ENCODE results near the gene ACIN1. TPM values are rescaled to one million over a fixed set of nuclear protein-coding genes. Genes with fewer than 3 reads are reported as not detected.

ACIN1 gene
- total RNA-seq, 1 donor from 2014 or later, result 103 TPM

DNA sequence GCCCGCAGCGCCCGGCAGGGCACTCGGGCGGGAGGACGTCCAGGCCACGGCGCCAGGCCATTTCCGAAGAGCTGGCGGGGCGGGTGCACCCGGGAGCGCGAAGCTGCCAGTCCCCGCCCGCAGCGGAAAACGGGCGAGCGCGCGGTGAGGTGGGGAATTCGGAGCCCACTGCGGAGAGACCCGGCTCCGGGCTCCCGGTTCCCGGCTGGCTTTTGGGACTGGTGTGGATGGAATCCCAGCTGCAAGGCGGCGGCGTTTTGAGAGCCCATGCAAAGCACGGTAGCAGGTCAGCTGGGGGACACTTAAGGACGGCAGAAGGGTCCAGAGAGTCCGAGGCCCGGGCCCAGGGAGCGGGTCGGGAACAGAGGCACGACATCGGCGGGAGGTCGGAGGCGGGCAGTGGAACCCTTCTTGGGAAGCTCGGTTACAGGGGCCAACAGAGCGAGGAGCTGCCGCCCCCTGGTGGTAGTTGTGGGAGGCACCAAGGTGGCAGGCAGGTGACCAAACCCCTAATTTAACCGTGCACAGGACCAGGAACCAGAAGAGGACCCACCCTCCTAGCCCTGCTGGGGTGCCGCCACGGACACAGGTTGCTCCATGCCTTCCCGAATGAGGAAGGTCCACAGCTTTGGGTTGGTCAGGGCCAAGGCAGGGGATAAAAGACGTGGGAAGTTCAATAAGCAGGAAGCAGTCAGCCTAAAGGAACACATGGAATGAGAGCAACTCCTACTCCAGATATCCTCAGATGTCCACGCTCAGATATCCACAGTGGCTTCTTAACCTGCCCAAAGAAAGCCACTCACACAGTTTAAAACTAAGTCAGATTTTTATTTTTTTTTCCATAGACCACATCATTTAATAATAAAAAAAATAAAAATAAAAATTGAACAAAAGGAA is 36.9 kb downstream of the ACIN1 start:
- peak; percentile 64 for DNase-seq (ENCODE audit: low read depth)

DNA sequence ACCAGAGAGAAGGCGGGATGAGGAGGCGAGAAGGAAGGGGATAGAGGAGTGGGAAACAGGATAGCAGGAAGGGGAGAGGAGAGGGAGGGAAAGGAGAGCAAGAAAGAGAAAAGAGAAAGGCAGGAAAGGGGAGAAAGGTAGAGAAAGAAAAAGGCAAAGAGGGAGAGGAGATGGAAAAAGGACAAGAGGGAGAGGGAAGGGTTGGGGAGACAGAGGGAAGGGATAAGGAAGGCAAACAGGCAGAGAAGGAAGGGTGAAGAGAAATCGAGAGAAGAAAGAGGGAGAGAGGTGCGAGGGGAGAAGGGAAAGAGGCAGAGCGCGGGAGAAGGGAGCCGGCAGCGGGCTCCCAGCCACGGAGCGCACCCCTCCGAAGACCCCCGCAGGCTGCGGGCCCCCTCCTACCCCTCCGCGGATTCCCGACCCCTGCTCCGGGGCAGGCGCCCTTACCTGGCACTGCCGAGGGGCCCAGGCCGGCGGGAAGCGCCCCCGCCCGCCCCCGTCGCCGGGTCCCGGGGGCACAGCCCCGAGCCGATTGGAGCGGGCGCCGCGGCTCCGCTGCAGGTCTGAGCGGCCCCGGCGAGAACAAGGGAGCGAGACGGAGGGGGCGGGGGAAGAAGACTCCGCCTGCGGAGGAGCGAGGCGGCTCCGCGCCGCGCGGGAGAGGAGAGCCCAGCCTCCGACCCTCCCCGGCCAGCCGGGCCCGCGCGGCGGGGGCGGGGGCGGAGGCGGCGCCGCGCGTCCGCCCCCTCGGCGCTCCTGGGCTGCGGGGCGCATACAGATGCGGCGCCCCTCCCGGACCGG is 37.8 kb downstream of the ACIN1 start, which contains the start of gene CDH24:
TSS of gene CDH24 (minus strand) at position 565 of the 801 bp plus-strand sequence. CDS start 1,787 bp downstream, outside the sequence.
- peak; percentile 16 for DNase-seq (ENCODE audit: low read depth)

DNA sequence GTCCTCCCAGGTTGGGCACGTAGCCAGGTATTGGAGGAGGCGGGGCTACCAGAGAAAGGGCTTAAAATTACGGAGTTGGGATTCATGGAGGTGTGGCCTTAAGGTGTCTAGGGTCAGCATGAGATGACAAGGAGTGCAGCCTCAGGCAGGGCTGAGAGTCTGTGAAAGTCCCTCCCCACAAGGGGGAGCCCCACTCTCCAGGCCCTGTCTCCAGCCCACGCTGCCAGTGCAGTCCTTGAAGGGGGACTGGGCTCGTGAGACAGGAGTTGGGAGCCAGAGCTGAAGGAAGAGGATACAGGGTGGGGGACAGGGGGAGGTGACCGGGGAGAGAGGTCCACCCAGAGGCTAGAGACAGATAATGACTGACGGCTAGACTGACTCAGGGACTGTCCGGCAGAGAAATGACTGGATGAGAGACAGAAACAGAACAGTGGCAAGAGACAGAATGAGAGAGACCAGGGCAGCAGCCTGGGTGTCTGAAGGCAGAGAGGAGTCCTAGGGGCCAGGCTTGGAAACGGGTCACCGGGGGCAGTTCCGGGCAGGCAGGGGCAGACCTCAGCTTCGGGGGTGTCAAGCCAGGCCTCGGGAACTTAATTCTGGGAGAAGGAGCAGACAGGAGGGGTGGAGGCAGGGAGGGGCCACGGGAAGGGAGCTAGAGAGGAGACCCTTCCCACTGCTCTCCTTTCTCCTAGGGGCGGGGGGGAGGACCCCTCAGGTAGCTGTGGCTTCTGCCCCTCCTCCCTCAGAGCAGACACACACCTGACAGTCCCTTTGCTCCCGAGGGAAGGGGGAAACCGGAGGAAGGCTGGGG is 38.6 kb downstream of the ACIN1 start:
- DNase-seq (ENCODE audit: low read depth), result peak; percentile 47

DNA sequence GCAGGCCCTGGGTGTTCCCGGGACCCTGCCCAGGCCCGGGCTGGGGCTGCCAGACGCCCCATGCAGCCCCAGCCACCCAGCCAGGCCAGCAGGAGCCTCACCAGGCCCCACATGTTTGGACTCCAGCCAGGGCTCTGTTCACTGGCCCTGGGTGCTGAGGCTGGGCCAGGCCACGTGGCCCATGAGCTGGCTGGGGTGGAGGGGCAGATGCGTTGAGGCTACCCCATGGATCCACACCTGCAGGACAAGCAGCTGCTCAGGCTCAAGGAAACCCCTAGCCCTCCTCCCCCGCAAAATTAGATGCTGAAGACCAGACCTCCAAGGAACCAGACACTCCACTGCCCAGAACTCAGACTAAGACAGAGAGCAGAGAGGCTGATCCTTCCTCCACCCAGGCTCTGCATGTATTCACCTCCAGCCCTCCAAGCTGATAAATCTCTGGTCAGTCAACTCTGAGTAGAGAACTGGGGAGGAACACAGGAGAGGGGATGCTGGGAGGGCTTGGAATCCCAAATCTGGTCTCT is 39.3 kb downstream of the ACIN1 start:
- no peak for DNase-seq (ENCODE audit: low read depth)

DNA sequence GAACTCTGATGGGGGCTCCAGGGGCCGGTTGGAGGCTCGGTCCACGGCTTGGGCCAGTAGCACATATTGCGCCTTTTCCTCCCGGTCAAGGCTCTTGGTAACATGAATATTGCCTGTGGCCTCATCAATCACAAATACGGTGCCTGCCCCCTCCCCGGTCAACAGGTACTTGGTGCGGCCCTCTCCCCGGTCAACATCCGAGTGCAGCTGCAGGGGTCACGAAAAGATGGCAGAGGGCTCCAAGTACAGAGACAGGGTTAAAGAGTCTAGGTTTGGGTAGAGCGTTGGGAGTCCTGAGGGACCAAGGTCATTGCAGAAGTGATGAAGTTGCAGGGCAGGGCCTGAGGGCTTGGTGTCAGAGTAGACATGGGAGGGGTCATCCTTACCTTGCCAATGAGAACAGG is 39.8 kb downstream of the ACIN1 start:
- DNase-seq (ENCODE audit: low read depth), result no peak

DNA sequence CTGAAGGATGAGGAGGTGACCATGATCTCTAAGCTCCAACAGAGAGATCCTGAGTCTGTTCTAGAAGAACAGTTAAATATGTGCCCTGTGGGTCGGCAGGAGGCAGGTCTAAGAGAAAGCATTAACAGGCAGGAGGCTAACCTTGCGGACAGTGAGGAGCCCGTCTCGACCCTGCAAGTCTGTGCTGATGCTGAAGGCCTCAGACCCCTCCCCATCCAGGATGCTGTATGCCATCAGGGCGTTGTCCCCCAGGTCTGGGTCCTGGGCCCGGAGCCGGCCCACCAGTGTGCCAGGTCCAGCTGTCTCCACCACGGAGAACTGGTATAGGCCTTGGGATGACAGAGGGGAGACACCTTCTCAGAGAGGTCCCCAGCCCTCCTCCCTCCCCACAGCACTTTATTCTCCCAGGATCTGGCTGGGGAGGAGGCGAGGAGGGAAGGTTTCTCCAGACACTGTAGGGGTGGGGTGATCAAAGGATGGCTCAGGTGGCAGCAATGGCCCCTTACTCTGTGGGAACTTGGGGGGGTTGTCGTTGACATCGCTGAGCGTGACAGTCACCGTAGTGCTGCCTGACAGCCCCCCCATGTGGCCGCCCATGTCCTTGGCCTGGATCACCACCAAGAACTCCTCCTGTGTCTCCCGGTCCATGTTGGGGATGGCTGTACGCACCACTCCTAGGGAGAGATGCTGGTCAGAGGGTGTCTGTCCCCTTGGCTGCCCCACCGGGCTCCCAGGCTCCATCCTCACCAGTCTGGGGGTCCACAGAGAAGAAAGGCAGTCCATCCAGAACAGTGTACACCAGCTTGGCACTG is 40.7 kb downstream of the ACIN1 start:
- no peak for DNase-seq (ENCODE audit: low read depth)

DNA sequence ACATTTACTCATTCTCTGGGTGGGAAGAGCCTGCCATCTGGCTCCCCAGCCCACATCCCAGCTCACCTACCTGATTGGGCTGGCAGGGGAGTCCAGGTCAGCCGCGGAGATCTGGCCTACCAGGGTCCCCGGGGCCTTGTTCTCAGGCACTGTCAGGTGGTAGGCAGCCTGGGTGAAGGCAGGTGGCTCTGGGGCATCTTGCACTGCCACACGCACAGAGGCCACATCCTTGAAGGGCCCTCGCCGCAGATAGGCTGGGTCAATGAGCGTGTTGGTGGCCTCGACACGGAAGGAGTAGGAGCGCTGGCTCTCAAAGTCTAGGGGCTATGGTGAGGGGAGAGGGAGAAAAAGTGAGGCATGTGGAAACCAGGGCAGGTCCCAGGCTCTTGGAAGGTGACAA is 41.5 kb downstream of the ACIN1 start:
- DNase-seq (ENCODE audit: low read depth), result no peak

DNA sequence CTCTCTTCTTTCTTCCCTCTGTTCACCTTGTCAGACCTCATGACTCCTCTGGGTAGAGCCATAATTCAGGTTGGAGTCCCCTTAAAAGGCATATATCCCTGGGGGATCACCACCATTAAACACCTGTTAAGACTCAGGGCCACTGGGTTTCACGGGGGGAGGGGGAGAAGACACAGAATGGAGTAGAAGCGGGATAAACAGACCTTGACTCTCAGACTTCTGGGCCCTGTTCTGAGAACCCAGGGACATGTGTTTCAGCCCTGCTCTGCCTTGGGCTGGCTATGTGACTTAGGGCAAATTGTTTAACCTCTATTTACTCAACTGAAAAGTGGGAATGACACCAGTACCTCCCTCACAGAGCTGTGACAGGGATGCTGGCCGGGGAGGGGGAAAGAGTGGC is 42.3 kb downstream of the ACIN1 start:
- DNase-seq (ENCODE audit: low read depth), result no peak

DNA sequence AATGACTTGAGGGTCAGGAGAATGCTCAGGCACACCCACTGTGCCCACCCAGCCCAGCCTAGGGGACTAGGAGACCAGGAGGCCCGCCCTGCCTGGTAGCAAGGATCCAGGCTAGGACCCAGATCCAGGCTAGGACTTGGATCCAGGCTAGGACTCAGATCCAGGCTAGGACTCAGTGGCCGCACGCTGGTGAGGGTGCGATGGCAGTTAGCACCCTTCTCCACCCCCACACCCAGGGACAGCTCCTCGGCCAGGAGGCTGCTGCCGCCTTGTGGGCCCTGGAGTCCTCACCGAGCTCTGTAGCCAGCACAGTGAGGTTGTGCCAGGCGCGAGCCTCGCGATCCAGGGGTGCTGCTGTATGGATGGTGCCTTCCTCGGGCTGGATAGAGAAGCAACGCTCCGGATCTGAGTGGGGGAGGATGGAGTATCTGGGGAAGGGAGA is 42.7 kb downstream of the ACIN1 start:
- no peak for DNase-seq (ENCODE audit: low read depth)

DNA sequence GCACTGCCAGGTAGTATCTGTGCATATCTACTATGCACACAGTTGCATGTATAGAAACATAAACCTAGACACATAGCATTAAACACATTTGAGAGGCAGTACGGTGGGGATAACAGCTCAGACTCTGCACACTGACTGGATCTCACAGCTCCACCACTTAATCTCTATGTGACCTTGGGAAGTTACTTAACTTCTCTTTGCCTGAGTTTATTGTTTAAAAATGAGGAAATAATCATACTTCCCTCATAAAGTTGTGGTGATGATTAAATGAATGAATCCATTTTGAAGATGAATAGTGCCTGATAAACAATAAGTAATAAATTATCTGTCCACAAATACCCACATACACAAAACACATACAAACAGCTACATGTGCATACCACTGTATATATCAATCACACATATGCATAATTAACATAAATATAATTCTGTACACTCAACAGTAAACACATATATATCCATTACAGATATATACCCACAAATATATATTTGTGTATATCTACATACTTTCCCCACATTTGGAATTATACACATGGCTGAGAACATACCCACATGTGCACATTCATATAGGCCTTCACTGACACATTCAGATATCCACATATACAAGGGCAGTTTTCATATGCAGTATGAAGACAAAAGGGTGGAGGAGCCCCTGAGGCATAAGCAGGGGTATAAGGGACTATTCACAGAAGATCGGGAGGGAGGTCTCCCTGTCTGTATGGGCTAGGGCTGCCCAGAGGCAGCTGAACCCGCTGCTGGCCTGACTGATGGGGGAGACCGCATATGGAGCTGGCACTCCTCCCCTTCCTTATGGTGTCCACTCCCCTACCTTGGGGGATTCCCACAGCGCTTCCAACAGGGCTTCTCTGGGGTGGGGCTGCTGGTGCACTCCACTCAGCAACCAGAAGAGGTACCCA is 43.5 kb downstream of the ACIN1 start:
- DNase-seq (ENCODE audit: low read depth), result no peak

DNA sequence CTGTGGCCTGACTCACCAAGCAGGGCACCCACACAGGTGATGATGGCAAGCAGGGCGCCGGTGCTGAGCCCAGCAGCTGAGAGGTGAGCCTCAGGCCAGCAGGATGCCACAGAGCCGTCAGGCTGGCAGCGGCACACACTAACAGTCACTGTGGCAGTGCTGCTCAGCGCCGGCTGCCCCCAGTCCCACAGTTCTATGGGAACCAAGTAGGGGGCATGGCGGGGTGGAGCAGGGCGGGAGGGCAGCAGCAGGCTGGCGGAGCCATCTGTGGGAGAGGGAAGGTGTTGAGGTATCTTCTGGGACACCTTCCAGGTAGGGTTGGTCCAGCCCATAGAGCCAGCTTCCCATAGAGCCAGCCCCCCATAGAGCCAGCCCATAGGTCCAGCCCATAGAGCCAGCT is 45.9 kb downstream of the ACIN1 start:
- no peak for DNase-seq (ENCODE audit: low read depth)

DNA sequence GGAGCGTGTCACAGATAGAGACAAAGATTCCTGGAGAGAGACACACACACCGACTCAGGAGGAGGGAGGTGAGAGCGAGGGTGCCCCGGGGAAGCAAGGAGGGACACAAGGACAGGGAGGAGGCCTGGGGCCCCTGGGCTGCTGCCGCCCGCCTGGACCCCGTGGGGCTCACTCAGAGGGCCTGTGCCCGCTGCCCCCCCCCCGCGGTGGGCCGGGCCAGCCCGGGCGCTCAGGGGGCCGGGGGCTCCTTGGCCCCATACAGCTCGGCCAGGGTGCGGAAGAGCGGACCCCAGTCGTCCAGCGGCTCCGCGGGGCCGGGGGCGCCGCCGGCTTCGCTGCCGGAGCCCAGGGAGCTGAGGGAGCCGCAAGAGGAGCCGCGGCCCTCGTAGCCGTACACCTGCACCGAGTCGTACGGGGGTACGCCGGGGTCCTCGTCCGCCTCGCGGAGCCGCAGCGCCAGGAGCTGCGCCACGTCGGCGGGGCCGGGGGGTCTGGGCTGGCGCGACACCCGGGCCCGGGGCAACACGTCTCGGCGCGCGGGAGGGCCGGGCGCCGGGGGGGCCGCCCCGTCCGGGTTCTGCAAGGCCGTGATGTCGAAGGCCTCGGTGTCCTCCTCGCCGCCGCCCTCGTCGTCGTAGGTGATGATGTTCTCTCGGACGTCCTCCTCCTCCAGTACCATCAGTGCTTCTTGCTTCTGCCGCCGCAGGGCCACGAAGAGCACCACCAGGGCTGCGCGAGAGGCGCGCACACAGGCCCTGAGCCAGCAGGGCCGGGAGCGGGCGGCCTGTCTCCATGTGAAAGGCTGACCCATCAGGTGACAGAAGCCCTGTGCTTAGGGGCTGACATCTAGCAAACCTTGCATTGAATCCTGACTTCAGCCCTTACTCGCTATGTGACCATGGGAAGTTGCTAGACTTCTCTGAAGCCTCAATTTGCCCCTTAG is 46.9 kb downstream of the ACIN1 start:
- DNase-seq (ENCODE audit: low read depth), result no peak

DNA sequence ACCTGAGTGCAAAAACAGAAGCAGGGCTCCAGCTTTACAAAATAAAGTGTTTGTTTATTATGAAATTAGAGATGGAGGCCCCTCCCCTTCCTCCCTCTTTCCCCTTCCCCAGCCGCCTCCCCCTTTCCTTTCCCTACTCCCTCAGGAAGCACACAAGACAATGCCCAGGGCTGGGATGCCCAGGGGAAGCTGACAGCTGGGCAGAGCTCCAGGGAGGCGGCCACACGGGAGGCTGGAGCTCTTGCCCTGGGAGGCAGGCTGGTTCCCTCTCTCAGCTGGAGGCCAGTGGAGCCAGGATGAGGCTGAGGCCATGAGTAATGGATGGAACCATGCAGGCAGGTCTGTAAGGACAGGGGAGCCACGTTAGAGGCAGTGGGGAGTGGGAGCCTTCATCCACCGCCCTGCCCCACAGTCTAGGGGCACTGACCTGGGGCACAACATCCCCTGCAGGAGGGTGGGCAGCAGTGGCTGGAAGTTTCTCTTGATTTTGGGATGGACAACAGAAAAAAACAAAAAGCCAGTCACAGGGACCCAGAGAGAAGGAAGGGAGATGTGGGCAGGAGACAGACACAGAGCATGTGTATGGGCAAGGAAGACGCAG is 47.8 kb downstream of the ACIN1 start:
- no peak for DNase-seq (ENCODE audit: low read depth)

DNA sequence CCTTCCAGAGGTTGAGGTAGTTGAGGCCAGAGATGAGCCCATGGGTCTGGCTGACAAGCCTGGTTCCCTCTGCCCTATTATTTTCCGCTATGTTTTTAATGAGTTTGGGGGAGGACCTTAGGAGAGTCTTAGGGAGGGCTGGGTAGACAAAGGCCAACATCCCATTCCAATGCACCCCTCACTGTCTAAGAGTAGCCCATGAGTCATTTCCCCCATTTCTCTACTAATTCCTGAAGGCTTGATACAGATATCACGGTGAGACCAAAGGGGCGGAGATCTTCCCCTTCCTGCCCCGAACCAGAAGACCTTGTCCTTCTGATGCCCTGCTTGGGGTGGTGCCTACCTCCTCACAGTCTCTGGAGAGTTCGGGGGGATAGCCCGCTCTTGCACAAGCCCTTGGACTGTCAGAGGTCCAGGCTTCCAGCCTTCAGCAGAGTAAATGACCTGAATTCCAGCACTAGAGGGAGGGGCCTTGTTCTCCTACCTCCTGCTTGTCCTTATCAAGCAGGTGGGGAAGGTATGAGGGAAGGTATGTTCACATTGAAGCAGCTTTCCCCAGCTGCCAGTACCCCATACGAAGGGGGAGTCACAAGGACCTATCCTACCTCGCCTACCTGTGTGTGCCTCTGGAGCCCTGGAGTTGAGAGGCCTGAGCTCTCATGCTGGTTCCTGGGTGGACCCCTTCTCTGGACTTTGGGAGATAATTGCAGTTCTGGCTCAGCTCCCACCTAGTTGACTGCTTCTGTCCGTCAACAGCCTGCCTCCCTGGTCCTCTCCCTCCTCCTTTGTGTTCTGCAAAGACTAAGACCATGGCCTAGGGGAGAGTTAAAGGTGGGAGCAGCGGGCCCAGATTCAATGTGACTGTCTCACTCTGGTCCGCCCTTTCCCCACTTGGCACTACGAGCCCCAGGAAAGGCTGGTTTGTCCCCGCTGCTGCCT is 49.2 kb downstream of the ACIN1 start:
- no peak for DNase-seq (ENCODE audit: low read depth)

DNA sequence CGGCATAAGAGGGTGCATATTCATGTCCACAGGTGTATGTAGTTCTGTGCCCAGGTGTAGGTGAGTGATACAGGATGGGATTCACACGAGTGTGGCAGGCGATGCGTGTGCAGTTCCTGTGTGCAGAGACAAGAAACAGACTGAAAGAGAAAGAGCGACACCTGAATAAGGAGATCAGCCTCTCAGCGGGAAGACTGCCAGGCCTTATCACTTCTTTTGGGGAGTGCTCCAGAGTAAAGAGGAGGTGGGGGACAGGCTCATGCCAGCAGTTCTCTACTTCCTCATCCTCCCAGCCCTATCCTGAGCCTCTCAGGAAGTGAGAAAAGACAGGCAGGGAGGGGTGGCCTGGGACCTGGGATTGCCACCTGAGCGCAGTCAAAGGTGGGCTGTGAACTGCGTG is 50.1 kb downstream of the ACIN1 start:
- no peak for DNase-seq (ENCODE audit: low read depth)

DNA sequence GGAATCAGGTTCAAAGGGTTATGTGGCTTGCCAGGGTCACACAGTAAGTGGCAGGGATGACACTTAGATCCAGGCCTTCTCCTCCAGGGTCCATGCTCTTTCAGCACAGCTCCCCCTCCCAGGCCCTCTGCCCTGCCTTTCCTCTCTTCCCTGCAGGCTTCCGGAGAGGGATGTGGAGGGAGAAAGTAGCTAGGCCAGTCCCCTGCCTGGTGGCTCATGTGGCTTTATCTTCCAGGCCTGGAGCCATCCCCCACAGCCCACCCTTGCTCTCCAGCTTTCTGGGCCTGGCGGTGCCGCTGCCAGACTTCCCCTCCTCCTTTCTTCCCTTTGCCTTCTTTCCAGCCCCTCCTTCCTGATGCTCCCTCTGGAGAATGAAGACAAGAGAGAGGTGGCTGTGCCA is 51.2 kb downstream of the ACIN1 start:
- DNase-seq (ENCODE audit: low read depth), result no peak

DNA sequence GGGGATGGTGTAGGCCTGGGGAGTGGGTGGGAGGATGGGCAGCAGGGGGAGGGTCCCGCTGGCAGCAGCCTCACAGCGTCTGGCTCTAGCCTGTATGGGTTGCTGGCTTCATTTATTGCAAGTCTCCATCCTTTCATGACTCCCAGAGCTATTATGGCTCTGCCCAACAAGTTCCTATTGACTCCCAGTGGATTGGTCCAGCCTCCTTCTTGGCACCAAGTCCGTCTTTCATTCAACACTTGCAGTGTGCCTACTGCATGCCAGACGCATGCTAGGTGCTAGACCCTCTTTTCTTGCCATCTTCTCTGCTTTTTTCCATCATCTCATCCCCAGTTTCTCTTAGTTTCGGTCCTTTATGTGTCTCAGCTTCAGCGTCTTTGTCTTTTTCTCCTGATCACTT is 51.8 kb downstream of the ACIN1 start:
- DNase-seq (ENCODE audit: low read depth), result no peak

Data from renal cortical epithelial cell (primary cell).